SW480 (cell line): ENCODE data around the gene CPAMD8.
"Not testable (repeated sequence)": the region's sequence is repeated elsewhere in the genome, so short reads cannot be mapped to it uniquely, and the experiment has no call there.

Experiments
- DNase-seq: peaks from one replicate; pipeline ENCODE4 v3.0.0-alpha.2; 2016; ENCODE audit warnings: low spot score

Gene CPAMD8

GRCh38 chr19:16998635-16999194 lies 27.9 kb downstream of the CPAMD8 start:
- DNase-seq: no peak

- not testable (repeated sequence) for DNase-seq
Observed at GRCh38 chr19:16996838-16997490, 29.6 kb downstream of the CPAMD8 start.

DNA sequence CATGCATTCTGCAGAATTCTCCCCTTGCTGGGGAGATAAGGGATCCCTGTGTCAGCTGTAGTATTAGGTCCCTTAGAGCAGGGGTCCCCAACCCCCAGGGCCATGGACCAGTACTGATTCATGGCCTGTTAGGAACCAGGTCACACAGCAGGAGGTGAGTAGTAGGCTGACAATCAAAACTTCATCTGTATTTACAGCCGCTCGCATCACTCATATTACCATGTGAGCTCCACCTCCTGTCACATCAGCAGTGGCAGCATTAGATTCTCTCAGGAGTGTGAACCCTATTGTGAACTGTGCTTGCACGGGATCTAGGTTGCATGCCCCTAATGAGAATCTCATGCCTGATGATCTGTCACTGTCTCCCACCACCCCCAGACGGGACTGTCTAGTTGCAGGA lies 37.9 kb downstream of the CPAMD8 start:
- no peak for DNase-seq

- DNase-seq: no peak
Observed at GRCh38 chr19:16985403-16985802, 41.2 kb downstream of the CPAMD8 start.

DNA sequence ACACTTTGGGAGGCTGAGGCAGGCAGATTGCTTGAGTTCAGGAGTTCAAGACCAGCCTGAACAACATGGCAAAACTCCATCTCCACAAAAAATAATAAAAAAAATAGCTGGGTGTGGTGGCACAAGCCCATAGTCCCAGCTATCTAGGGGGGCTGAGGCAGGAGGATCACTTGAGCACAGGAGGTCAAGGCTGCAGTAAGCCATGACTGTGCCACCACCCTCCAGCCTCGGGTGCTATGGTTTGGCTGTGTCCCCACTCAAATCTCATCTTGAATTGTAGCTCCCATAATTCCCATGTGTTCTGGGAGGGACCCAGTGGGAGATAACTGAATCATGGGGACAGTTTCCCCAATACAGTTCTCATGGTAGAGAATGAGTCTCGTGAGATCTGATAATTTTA lies 44.0 kb downstream of the CPAMD8 start:
- not testable (repeated sequence) for DNase-seq

- DNase-seq: no peak
Observed at GRCh38 chr19:16978839-16979802, 47.5 kb downstream of the CPAMD8 start.

DNA sequence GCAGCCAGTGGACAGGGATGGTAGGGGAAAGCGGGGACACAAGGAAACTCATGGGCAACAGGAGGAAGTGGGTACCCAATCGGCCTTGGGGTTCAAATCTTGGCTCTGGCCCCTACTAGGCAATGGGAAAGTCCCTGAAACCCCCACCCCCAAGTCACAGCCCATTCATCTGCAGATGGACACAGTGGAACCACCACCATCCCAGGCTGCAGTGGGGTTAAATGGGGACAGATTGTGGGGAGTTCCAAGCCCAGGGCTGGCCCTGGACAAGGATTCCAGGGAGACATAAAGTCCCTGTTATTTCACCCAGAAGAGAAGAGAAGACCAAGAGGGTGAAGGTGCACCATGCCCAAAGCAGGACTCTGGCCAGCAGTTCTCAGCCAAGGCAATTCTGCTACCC lies 48.5 kb downstream of the CPAMD8 start:
- no peak for DNase-seq

- no peak for DNase-seq
Observed at GRCh38 chr19:16977306-16977705, 49.3 kb downstream of the CPAMD8 start.

- DNase-seq: no peak
Observed at GRCh38 chr19:16976446-16976845, 50.2 kb downstream of the CPAMD8 start.

- DNase-seq: no peak
Observed at GRCh38 chr19:16970821-16971220, 55.8 kb downstream of the CPAMD8 start.

DNA sequence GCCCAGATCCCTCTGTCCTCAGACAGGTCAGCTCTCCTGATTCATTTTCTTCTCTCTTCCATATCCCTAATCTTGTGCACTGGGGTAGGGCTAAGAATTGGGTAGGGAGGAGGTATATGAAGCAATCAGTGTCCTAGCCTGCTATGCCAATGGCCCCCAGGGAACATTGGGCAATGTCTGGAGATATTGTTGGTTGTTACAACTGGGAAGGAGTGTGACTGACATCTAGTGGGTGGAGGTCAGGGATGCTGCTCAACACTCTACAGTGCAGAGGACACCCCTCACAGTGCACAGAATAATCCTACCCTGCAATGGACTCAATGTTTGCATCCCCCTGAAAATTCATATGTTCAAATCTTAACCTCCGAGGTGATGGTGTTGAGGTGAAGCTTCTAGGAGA lies 57.5 kb downstream of the CPAMD8 start:
- DNase-seq: peak; percentile 36

DNA sequence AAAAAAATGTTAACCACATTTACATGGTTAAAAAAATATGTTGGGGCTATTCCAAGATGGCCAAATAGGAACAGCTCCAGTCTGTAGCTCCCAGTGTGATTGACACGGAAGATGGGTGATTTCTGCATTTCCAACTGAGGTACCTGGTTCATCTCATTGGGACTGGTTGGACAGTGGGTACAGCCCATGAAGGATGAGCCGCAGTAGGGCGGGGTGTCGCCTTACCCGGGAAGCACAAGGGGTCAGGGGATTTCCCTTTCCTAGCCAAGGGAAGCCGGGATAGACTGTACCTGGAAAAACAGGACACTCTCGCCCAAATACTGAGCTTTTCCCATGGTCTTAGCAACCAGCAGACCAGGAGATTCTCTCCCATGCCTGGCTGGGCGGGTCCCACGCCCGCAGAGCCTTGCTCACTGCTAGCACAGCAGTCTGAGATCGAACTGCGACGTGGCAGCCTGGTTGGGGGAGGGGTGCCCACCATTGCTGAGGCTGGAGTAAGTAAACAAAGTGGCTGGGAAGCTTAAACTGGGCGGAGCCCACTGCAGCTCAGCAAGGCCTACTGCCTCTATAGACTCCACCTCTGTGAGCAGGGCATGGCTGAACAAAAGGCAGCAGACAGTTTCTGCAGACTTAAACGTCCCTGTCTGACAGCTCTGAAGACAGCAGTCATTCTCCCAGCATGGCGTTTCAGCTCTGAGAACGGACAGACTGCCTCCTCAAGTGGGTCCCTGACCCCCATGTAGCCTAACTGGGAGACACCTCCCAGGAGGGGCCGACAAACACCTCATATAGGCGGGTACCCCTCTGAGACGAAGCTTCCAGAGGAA lies 65.4 kb downstream of the CPAMD8 start:
- peak; percentile 55 for DNase-seq

GRCh38 chr19:16958277-16958676 lies 68.3 kb downstream of the CPAMD8 start:
- DNase-seq: not testable (repeated sequence)

DNA sequence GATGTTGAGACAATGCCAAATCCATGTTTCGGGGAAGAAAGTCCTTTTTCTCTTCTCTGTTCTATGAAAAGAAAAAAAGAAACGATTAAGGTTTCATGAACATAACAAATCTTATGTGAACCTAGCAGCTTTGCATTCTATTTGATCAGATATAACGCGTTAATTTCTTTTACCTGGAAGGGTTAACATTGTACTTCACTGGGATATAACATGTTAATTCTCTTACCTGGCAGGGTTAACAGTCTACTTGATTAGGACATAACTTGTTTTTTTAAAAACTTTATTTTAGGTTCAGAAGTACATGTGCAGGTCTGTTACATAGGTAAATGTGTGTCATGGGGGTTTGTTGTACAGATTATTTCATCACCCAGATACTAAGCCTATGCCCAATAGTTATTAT lies 68.8 kb downstream of the CPAMD8 start:
- DNase-seq: no peak

DNA sequence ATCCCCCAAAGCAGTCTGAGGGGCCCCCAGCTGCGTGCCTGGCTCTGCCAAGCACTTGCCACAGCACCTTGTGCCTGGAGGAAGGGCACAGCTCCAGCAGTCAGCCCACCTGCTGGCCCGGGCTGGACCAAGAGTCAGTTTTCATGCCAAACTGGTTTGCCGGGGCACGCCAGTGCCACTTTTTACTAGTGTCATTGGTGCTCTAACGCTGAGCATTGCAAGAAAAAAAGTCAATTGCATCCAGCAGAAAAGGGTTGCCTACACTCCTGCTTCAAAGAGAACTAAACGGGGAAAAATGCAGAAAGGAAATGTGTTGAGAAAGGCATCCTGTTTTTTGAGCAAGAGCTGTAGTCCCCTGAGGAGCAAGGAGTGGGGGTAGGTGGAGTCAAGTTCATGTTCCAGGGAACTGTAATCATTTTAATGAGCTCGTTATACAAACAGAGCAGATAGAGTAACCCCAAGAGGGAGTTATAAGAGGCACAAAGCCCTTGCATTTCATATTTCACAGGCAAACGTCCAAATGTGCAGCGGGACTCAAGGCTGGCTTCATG lies 69.4 kb downstream of the CPAMD8 start:
- DNase-seq: no peak

DNA sequence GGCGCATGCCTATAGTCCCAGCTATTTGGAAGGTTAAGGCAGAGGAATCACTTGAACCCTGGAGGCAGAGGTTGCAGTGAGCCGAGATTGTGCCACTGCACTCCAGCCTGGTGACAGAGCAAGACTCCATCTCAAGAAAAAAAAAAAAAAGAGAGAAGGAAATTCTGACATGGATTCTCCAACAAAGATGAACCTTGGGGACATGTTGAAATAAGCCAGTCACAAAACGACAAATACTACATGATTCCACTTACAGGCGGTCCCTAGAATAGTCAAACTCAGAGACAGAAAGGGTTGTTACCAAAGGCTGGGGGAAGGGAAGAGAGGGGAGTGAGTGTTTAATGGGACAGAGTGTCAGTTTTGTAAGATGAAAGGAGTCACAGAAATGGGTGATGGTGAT lies 71.4 kb downstream of the CPAMD8 start:
- no peak for DNase-seq

DNA sequence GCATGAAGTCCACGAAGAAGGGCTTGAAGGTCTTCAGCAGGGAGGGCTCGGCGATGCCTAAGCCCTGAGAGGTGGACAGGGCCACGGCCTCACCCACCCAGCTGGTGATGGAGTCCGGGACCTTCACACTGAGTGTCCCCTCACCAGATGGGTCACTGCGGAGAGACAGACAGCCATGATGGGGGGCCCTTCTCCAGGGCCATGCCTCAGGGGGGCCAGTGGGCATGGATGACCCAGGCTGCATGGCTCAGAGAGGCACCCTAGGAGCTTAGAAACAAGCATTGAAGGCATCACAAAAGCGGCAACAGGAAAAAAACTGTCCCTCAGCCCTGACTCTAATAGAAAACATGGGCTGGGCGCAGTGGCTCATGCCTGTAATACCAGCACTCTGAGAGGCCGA lies 74.6 kb downstream of the CPAMD8 start:
- DNase-seq: no peak

DNA sequence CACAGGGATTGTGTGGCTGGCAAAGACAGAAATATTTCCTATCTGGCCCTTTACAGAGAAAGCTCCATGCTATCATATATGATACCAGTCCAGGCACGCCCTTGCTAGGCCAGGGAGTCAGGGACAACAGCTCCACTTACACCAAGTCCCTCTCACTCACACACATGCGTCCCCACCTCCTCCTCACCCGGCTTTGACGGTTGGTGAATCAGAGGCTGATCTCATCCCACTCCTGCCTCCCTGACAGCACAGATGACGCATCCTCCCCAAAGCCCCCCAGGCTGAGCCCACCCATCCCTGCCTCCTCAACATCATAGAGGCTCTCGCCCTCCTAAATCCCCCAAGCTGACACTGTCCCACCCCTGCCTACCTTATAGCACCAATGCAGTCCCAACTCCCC lies 75.1 kb downstream of the CPAMD8 start:
- DNase-seq: no peak

- DNase-seq: no peak
Observed at GRCh38 chr19:16949496-16950023, 77.0 kb downstream of the CPAMD8 start.

DNA sequence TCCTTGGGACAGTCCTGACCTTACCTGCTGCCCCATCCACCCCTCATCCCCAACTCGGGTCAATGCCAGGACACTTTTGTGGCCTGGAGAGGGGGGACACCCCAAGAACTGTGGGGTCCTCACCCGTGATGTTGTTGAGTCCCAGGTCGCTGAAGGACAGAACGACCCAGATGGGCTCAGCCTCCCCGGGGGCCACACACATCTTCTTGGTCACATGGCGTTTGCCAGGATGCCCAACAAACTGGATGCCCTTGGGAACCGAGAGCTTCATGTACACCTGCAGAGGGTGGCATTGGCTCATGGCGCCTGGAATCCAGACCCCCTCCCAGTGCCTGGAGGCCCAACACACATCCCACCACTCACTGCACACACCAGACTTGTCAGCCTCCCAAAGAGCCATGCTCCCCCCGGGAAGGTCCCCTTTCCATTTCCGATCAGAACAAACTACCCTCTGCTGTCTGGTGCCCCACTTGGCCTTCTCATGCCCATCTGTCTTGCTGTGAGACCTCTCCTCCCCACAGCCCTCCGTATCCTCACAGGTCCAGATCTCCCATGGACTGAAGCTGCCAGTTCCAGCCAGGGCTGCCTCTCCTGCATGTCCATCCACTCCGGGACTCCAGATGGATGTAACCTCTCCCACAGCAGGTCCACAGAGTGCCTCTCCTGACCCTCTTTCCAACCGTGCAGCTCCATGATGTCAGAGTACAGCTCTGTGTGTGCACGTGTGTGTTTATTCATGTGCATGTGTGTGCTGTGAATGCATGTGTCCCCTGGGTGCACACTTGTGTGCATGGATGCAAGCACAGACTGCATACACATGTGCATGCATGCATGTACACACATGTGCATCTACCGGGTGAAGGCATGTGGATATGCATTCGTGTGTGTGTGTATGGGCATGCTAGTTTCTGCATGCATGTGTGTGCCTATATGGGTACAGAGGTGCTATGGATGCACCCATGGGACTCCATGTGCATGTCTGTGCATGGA lies 79.4 kb downstream of the CPAMD8 start:
- no peak for DNase-seq
